Progenitor cell of endocrine pancreas (in vitro differentiated cells): Measurements from ENCODE around the gene CGB2. TPM values are rescaled to one million over a fixed set of nuclear protein-coding genes. Genes with fewer than 3 reads are reported as not detected.

Experiments used
- DNase-seq: peaks from one replicate; pipeline ENCODE4 v3.0.0; 2021; ENCODE audit warnings: low spot score; ENCODE audit not compliant: unreplicated experiment
- H3K27ac Mint-ChIP-seq: 2 replicates; pipeline ENCODE4 v1.8.0; 2021; ENCODE audit warnings: mild to moderate bottlenecking, moderate library complexity, mixed read lengths
- H3K27me3 Mint-ChIP-seq: 2 replicates; pipeline ENCODE4 v1.8.0; 2021; ENCODE audit warnings: mixed read lengths
- H3K36me3 Mint-ChIP-seq: 2 replicates; pipeline ENCODE4 v1.8.0; 2022; ENCODE audit warnings: mixed read lengths; ENCODE audit not compliant: insufficient read depth
- H3K4me1 Mint-ChIP-seq: 2 replicates; pipeline ENCODE4 v1.8.0; 2021; ENCODE audit warnings: low read depth, mixed read lengths
- H3K4me3 Mint-ChIP-seq: 2 replicates; pipeline ENCODE4 v1.8.0; 2021; ENCODE audit warnings: low read depth, mild to moderate bottlenecking, moderate library complexity, mixed read lengths
- H3K9me3 Mint-ChIP-seq: 2 replicates; pipeline ENCODE4 v1.8.0; 2021; ENCODE audit warnings: low read depth, mixed read lengths
- CTCF ChIP-seq: fragments of 200-600 bp; sonication (generic); IDR thresholded peaks from one replicate; pipeline ENCODE4 v1.5.0; 2021; ENCODE audit warnings: antibody characterized with exemption, mild to moderate bottlenecking; ENCODE audit not compliant: unreplicated experiment
- total RNA-seq: library from RNA; stranded (reverse); gene quantifications from 2 replicates; pipeline ENCODE4 v1.2.1, GENCODE V29; 2021

CGB2 gene
- total RNA-seq, 1 donor from 2014 or later: not detected

- Mint-ChIP-seq H3K36me3 (no peaks in the 10 kb centered on the region), H3K4me1 (peaks cover 8% of the 10 kb centered on the region), H3K9me3 (no peaks in the 10 kb centered on the region), H3K4me3 (no peak overlapping the region), H3K27ac (no peak overlapping the region), H3K27me3 (peaks cover 65% of the 10 kb centered on the region)
- DNase-seq: no peak
- TF ChIP-seq CTCF: no peak
Measured at GRCh38 chr19:49061000-49061399, 29.3 kb downstream of the CGB2 start.

GRCh38 chr19:49061445-49061844, 29.8 kb downstream of the CGB2 start:
- peaks cover 8% of the 10 kb centered on the region for H3K4me1 Mint-ChIP-seq
- no peak overlapping the region for H3K27ac Mint-ChIP-seq
- no peak for DNase-seq
- H3K4me3 Mint-ChIP-seq: no peak overlapping the region
- H3K27me3 Mint-ChIP-seq: peaks cover 65% of the 10 kb centered on the region
- H3K36me3 Mint-ChIP-seq: no peaks in the 10 kb centered on the region
- no peaks in the 10 kb centered on the region for H3K9me3 Mint-ChIP-seq
- no peak for TF ChIP-seq CTCF

GRCh38 chr19:49064029-49064629, 32.4 kb downstream of the CGB2 start:
- no peak overlapping the region for H3K27ac Mint-ChIP-seq
- H3K36me3 Mint-ChIP-seq: no peaks in the 10 kb centered on the region
- H3K27me3 Mint-ChIP-seq: peaks cover 61% of the 10 kb centered on the region
- TF ChIP-seq CTCF: no peak
- H3K9me3 Mint-ChIP-seq: no peaks in the 10 kb centered on the region
- peaks cover 4% of the 10 kb centered on the region for H3K4me1 Mint-ChIP-seq
- no peak for DNase-seq
- H3K4me3 Mint-ChIP-seq: peak overlapping the region; percentile 41

- peaks cover 3% of the 10 kb centered on the region for H3K9me3 Mint-ChIP-seq
- no peak within 1 kb of the TSS for H3K27ac Mint-ChIP-seq
- peak within 1 kb of the TSS; percentile 41 for H3K4me3 Mint-ChIP-seq
- DNase-seq: peak; percentile 61
- peaks cover 4% of the 10 kb centered on the region for H3K4me1 Mint-ChIP-seq
- H3K27me3 Mint-ChIP-seq: peaks cover 61% of the 10 kb centered on the region
- no peaks in the 10 kb centered on the region for H3K36me3 Mint-ChIP-seq
- no peak for TF ChIP-seq CTCF
Measured at GRCh38 chr19:49064768-49065611, 33.3 kb downstream of the CGB2 start, which contains the start of gene NTF4. NTF4 (minus strand) TSS chr19:49064818; CDS start chr19:49061997, 2,821 bp downstream.

GRCh38 chr19:49065905-49066512, 34.3 kb downstream of the CGB2 start:
- DNase-seq: no peak
- Mint-ChIP-seq H3K27me3 (peaks cover 61% of the 10 kb centered on the region), H3K27ac (no peak overlapping the region), H3K4me1 (peaks cover 4% of the 10 kb centered on the region), H3K36me3 (no peaks in the 10 kb centered on the region), H3K9me3 (peaks cover 8% of the 10 kb centered on the region), H3K4me3 (no peak overlapping the region)
- no peak for TF ChIP-seq CTCF
